AG09309 (cell line): Measurements from ENCODE around the gene SEMA6C.
"Not testable (repeated sequence)": the region's sequence is repeated elsewhere in the genome, so short reads cannot be mapped to it uniquely, and the experiment has no call there.

Source experiments
- DNase-seq: peaks from one replicate; pipeline ENCODE4 v3.0.0-alpha.2; 2010; ENCODE audit warnings: low read depth
- H3K4me3 ChIP-seq: 2 replicates; pipeline ENCODE4 v1.5.1; 2011; ENCODE audit warnings: mild to moderate bottlenecking, low read depth, low read length, moderate library complexity; ENCODE audit not compliant: control insufficient read depth
- CTCF ChIP-seq: IDR thresholded peaks from 2 replicates; pipeline ENCODE4 v1.5.1; 2011; ENCODE audit warnings: mild to moderate bottlenecking, low read depth, low read length, inconsistent platforms; ENCODE audit not compliant: insufficient read depth, control insufficient read depth; ENCODE audit errors: missing control alignments

Gene SEMA6C

GRCh38 chr1:151146412-151147131 is at the start of gene SEMA6C:
TSS of gene SEMA6C (minus strand) at chr1:151146631. CDS start at chr1:151142621, 4,010 bp downstream.
- H3K4me3 ChIP-seq = peak within 1 kb of the TSS; percentile 65
- no peak for TF ChIP-seq CTCF
- no peak for DNase-seq

GRCh38 chr1:151194894-151195594 is 48.6 kb upstream of the SEMA6C start:
- peak overlapping the region; percentile 24 for H3K4me3 ChIP-seq
- DNase-seq = peak; percentile 69

- no peak for TF ChIP-seq CTCF
- H3K4me3 ChIP-seq = no peak overlapping the region
- DNase-seq = no peak
These were observed 47.4 kb upstream of the SEMA6C start for GRCh38 chr1:151193856-151194255.

- TF ChIP-seq CTCF = no peak
- H3K4me3 ChIP-seq = no peak overlapping the region
- no peak for DNase-seq
These were observed 46.9 kb upstream of the SEMA6C start for GRCh38 chr1:151193304-151193703.

- H3K4me3 ChIP-seq = no peak overlapping the region
- no peak for DNase-seq
- TF ChIP-seq CTCF = no peak
These were observed 45.6 kb upstream of the SEMA6C start for GRCh38 chr1:151192047-151192446.

GRCh38 chr1:151189637-151190445 is 43.4 kb upstream of the SEMA6C start, which contains the start of gene VPS72:
TSS of gene VPS72 (minus strand) at chr1:151190197. CDS start at chr1:151190121, 76 bp downstream.
- H3K4me3 ChIP-seq = peak within 1 kb of the TSS; percentile 83
- TF ChIP-seq CTCF = no peak
- DNase-seq = peak; percentile 56

- peak overlapping the region; percentile 83 for H3K4me3 ChIP-seq
- DNase-seq = not testable (repeated sequence)
These were observed 42.2 kb upstream of the SEMA6C start for GRCh38 chr1:151188667-151189066.
